Measurements from ENCODE around the gene TAF3. TPM values are rescaled to one million over a fixed set of nuclear protein-coding genes. Genes with fewer than 3 reads are reported as not detected.

TAF3 gene
- total and polyA plus RNA-seq, 2 experiments from 2014 or later: 3.9 to 7.7 TPM

DNA sequence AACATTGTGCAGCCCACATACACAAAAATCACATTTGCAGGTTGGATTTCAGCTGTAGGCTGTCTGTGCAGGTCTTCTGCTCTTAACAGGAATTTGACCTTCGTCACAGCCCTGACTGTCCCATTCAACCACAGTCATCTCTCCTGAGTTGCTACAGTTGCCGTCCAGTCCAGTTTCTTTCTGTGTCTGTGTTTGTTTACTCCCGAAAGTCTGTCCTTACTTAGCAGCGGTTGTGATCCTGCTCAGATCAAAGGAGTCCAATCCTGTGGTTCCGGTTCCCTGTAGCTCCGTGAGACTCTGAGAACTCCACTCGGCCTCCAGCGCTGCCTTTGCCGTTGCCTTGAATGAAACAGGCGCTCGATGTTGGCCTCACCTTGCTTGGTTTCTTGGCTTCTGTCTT lies 124.6 kb downstream of the TAF3 start:
- H3K4me3 ChIP-seq: no peak overlapping the region
- no peak for DNase-seq (ENCODE audit: low read depth in 1 of 2, low spot score in 1 of 2)
- TF ChIP-seq CTCF (IDR thresholded peaks at IDR 0.05; ENCODE audit: low read depth, low read length): no peak

DNA sequence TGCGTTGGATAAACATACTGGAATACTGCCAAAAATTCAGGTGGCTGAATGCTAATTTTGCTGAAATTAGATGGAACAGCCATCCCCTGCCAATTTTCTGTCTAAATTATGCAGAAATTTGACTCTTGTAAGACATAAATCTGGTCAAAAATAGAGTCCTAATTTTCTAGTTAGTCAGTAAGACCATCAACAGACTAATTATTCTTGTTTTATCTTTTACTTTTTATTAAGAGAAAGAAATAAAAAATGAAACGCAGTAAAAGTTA lies 125.8 kb downstream of the TAF3 start:
- Histone ChIP-seq H3K4me1 (ENCODE audit: low read depth) (no peaks in the 10 kb centered on the region), H3K27me3 (no peaks in the 10 kb centered on the region), H3K27ac (no peak overlapping the region), H3K9me3 (ENCODE audit: low read depth) (no peaks in the 10 kb centered on the region), H3K4me3 (no peak overlapping the region), H3K36me3 (no peaks in the 10 kb centered on the region)
- no peak for TF ChIP-seq CTCF (IDR thresholded peaks at IDR 0.05; ENCODE audit: low read depth, low read length)
- no peak for DNase-seq (ENCODE audit: low read depth in 1 of 2, low spot score in 1 of 2)

More for the DNA sequence above, 124.6 kb downstream of the TAF3 start:
- H3K9me3 ChIP-seq (ENCODE audit: low read depth): no peaks in the 10 kb centered on the region
- no peaks in the 10 kb centered on the region for H3K36me3 ChIP-seq
- no peak overlapping the region for H3K27ac ChIP-seq
- no peaks in the 10 kb centered on the region for H3K4me1 ChIP-seq (ENCODE audit: low read depth)
- H3K27me3 ChIP-seq: no peaks in the 10 kb centered on the region

GRCh38 chr10:7944537-7944936 lies 126.2 kb downstream of the TAF3 start:
- TF ChIP-seq CTCF (IDR thresholded peaks at IDR 0.05; ENCODE audit: low read depth, low read length): no peak
- no peak for DNase-seq (ENCODE audit: low read depth in 1 of 2, low spot score in 1 of 2)
- no peaks in the 10 kb centered on the region for H3K4me1 ChIP-seq (ENCODE audit: low read depth)
- H3K4me3 ChIP-seq: no peak overlapping the region
- no peaks in the 10 kb centered on the region for H3K36me3 ChIP-seq
- no peaks in the 10 kb centered on the region for H3K27me3 ChIP-seq
- no peaks in the 10 kb centered on the region for H3K9me3 ChIP-seq (ENCODE audit: low read depth)
- no peak overlapping the region for H3K27ac ChIP-seq

GRCh38 chr10:7945034-7945433 lies 126.7 kb downstream of the TAF3 start:
- no peak for DNase-seq (ENCODE audit: low read depth in 1 of 2, low spot score in 1 of 2)
- Histone ChIP-seq H3K9me3 (ENCODE audit: low read depth) (no peaks in the 10 kb centered on the region), H3K36me3 (no peaks in the 10 kb centered on the region), H3K27ac (no peak overlapping the region), H3K27me3 (no peaks in the 10 kb centered on the region), H3K4me3 (no peak overlapping the region), H3K4me1 (ENCODE audit: low read depth) (no peaks in the 10 kb centered on the region)
- no peak for TF ChIP-seq CTCF (IDR thresholded peaks at IDR 0.05; ENCODE audit: low read depth, low read length)

GRCh38 chr10:7945469-7946187 lies 127.3 kb downstream of the TAF3 start:
- no peaks in the 10 kb centered on the region for H3K4me1 ChIP-seq (ENCODE audit: low read depth)
- H3K36me3 ChIP-seq: no peaks in the 10 kb centered on the region
- H3K4me3 ChIP-seq: no peak overlapping the region
- no peak overlapping the region for H3K27ac ChIP-seq
- H3K27me3 ChIP-seq: no peaks in the 10 kb centered on the region
- no peaks in the 10 kb centered on the region for H3K9me3 ChIP-seq (ENCODE audit: low read depth)
- no peak for TF ChIP-seq CTCF (IDR thresholded peaks at IDR 0.05; ENCODE audit: low read depth, low read length)
- DNase-seq (ENCODE audit: low read depth in 1 of 2, low spot score in 1 of 2): no peak

Data from cardiac muscle cell (in vitro differentiated cells and primary cell).